SK-N-SH (cell line): ENCODE measurements around the gene ITGAE. TPM values are rescaled to one million over a fixed set of nuclear protein-coding genes. Genes with fewer than 3 reads are reported as not detected.

Experiments used
- CTCF ChIA-PET: fragments of 300-600, 350-600 bp; formaldehyde crosslinking; extraction: SDS; loops from one replicate; lab custom pipeline; 2021; lab: Yijun Ruan, JAX
- POLR2A ChIA-PET: fragments of 350-600 bp; sonication (Branson Sonifier 250); formaldehyde crosslinking; extraction: SDS; loops from one replicate; lab custom pipeline; 2020; ENCODE audit warnings: antibody characterized with exemption, inconsistent platforms; lab: Yijun Ruan, JAX
- DNase-seq: peaks from one replicate; pipeline ENCODE4 v3.0.0; 2012
- H2AFZ ChIP-seq: fragments of 200-600 bp; sonication (generic); 2 replicates; pipeline ENCODE4 v1.8.1; 2016; ENCODE audit warnings: antibody characterized with exemption, mild to moderate bottlenecking, low read depth
- H3F3A ChIP-seq: fragments of 200-600 bp; sonication (generic); replicated peaks from 2 replicates; pipeline ENCODE3; 2016; ENCODE audit warnings: antibody characterized with exemption, mild to moderate bottlenecking; ENCODE audit not compliant: insufficient read depth
- H3K27ac ChIP-seq, 2 experiments: fragments of 200-500 bp in 1 of 2; fragments of 200-600 bp in 1 of 2; sonication (Bioruptor generic) in 1 of 2; sonication (generic), shearing (Covaris generic) in 1 of 2; 2 replicates each; pipeline versions ENCODE4 v1.5.1 to v1.6.1; 2014 to 2016; ENCODE audit warnings: low read depth in 2 of 2, inconsistent platforms in 1 of 2, low read length in 1 of 2, mild to moderate bottlenecking in 1 of 2, mixed read lengths in 1 of 2
- H3K27me3 ChIP-seq: fragments of 200-600 bp; sonication (generic), shearing (Covaris generic); 2 replicates; pipeline ENCODE4 v1.6.1; 2016; ENCODE audit warnings: mixed run types; ENCODE audit not compliant: insufficient read depth
- H3K36me3 ChIP-seq, 2 experiments: fragments of 200-500 bp in 1 of 2; fragments of 200-600 bp in 1 of 2; sonication (Bioruptor generic) in 1 of 2; sonication (generic) in 1 of 2; replicated peaks in 1 of 2; 2 replicates each; pipeline versions ENCODE3 to v1.5.1; 2014 to 2016; ENCODE audit warnings: low read length in 1 of 2, mild to moderate bottlenecking in 1 of 2; ENCODE audit not compliant: insufficient read depth in 2 of 2, control insufficient read depth in 1 of 2
- H3K4me1 ChIP-seq, 2 experiments: fragments of 200-500 bp in 1 of 2; fragments of 200-600 bp in 1 of 2; sonication (Bioruptor generic) in 1 of 2; sonication (generic), shearing (Covaris generic) in 1 of 2; 2 replicates each; pipeline versions ENCODE4 v1.5.1 to v1.6.1; 2014 to 2016; ENCODE audit warnings: low read depth in 1 of 2, low read length in 1 of 2, mixed run types in 1 of 2; ENCODE audit not compliant: insufficient read depth in 2 of 2, control insufficient read depth in 1 of 2
- H3K4me2 ChIP-seq: fragments of 200-600 bp; sonication (generic), shearing (Covaris generic); 2 replicates; pipeline ENCODE4 v1.6.1; 2017; ENCODE audit warnings: mixed run types
- H3K4me3 ChIP-seq, 2 experiments: fragments of 200-500 bp in 1 of 2; fragments of 200-600 bp in 1 of 2; sonication (Bioruptor generic) in 1 of 2; sonication (generic), shearing (Covaris generic) in 1 of 2; 2 replicates each; pipeline versions ENCODE4 v1.5.1 to v1.8.1; 2014 to 2016; ENCODE audit warnings: low read depth in 2 of 2, inconsistent platforms in 1 of 2, low read length in 1 of 2, mild to moderate bottlenecking in 1 of 2, mixed read lengths in 1 of 2, moderate library complexity in 1 of 2
- H3K79me2 ChIP-seq: fragments of 200-600 bp; sonication (generic); 2 replicates; pipeline ENCODE4 v1.8.1; 2017; ENCODE audit warnings: mild to moderate bottlenecking; ENCODE audit not compliant: insufficient read depth
- H3K9ac ChIP-seq: fragments of 200-600 bp; sonication (generic); 2 replicates; pipeline ENCODE4 v1.6.1; 2017; ENCODE audit warnings: mixed run types
- H3K9me2 ChIP-seq: fragments of 200-600 bp; sonication (generic); 2 replicates; pipeline ENCODE4 v1.6.1; 2017; ENCODE audit warnings: mixed run types
- H3K9me3 ChIP-seq: fragments of 200-600 bp; sonication (generic); 2 replicates; pipeline ENCODE4 v1.6.1; 2017; ENCODE audit warnings: mixed run types, mild to moderate bottlenecking, moderate library complexity
- H4K20me1 ChIP-seq: fragments of 200-600 bp; sonication (generic); 2 replicates; pipeline ENCODE4 v1.6.1; 2017; ENCODE audit warnings: mild to moderate bottlenecking, mixed run types; ENCODE audit not compliant: insufficient read depth
- EZH2phosphoT487 ChIP-seq: fragments of 200-600 bp; sonication (generic); IDR thresholded peaks from 2 replicates; pipeline ENCODE4 v1.6.1; 2017; ENCODE audit warnings: low read depth, mixed run types, mild to moderate bottlenecking, antibody characterized with exemption, moderate library complexity, borderline replicate concordance
- FOSL2 ChIP-seq: IDR thresholded peaks from 2 replicates; pipeline ENCODE4 v1.4.0; 2012; ENCODE audit warnings: low read depth, mild to moderate bottlenecking, moderate library complexity, borderline replicate concordance
- FOXM1 ChIP-seq: IDR thresholded peaks from 2 replicates; pipeline ENCODE4 v1.4.0; 2012; ENCODE audit warnings: low read depth, mild to moderate bottlenecking
- JUND ChIP-seq: IDR thresholded peaks from 2 replicates; pipeline ENCODE4 v1.4.0; 2012
- NRF1 ChIP-seq: IDR thresholded peaks from 2 replicates; pipeline ENCODE4 v1.6.1; 2012; ENCODE audit warnings: low read depth, mild to moderate bottlenecking, low read length
- PBX3 ChIP-seq: IDR thresholded peaks from 2 replicates; pipeline ENCODE4; 2012
- RAD21 ChIP-seq: IDR thresholded peaks from 2 replicates; pipeline ENCODE4 v1.6.1; 2012; ENCODE audit warnings: mild to moderate bottlenecking, low read length
- RCOR1 ChIP-seq: fragments of 150-350 bp; IDR thresholded peaks from 2 replicates; pipeline ENCODE4 v1.6.1; 2017; ENCODE audit warnings: antibody characterized with exemption, low read length
- REST ChIP-seq: IDR thresholded peaks from 2 replicates; pipeline ENCODE4 v1.6.1; 2012; ENCODE audit warnings: mild to moderate bottlenecking, low read depth, low read length, moderate library complexity
- RFX5 ChIP-seq: IDR thresholded peaks from 2 replicates; pipeline ENCODE4 v1.6.1; 2012; ENCODE audit warnings: mild to moderate bottlenecking, improper control_type of control experiment, low read length
- TAF1 ChIP-seq: IDR thresholded peaks from 2 replicates; pipeline ENCODE4 v1.6.1; 2012; ENCODE audit warnings: low read depth, mild to moderate bottlenecking, low read length, moderate library complexity, borderline replicate concordance
- TEAD4 ChIP-seq: IDR thresholded peaks from 2 replicates; pipeline ENCODE4 v1.4.0; 2012; ENCODE audit warnings: mild to moderate bottlenecking, borderline replicate concordance; ENCODE audit not compliant: insufficient read depth
- USF1 ChIP-seq: IDR thresholded peaks from 2 replicates; pipeline ENCODE4 v1.4.0; 2012; ENCODE audit warnings: low read depth, borderline replicate concordance
- YY1 ChIP-seq: IDR thresholded peaks from 2 replicates; pipeline ENCODE4 v1.4.0; 2012; ENCODE audit warnings: low read depth, mild to moderate bottlenecking
- WGBS: methylation state at CpG from one replicate; pipeline ENCODE4 v1.1.6; 2017; ENCODE audit warnings: low lambda C conversion rate; 5-methylcytosine and 5-hydroxymethylcytosine counted together
- polyA plus RNA-seq, 3 experiments: library from polyadenylated mRNA; depleted of rRNA; stranded (reverse); fragments of >200 nt; gene quantifications; 2 replicates each; pipeline ENCODE4 v1.2.3, GENCODE V29; 2012
- TF ChIP-seq, protein P1 (sequence below): IDR thresholded peaks from 2 replicates; pipeline ENCODE4 v1.4.0; 2012; ENCODE audit warnings: low read depth, borderline replicate concordance
- TF ChIP-seq, protein P2 (sequence below): IDR thresholded peaks from 2 replicates; pipeline ENCODE4 v1.4.0; 2012; ENCODE audit warnings: low read depth
- TF ChIP-seq, protein P3 (sequence below): fragments of 150-350 bp; IDR thresholded peaks from 2 replicates; pipeline ENCODE4 v1.6.1; 2017; ENCODE audit warnings: antibody characterized with exemption, low read length, low read depth, borderline replicate concordance

ITGAE gene
- polyA plus RNA-seq, 1 of the 3 experiments (the other 2 are of a cell fraction), result 56.7 TPM

DNA sequence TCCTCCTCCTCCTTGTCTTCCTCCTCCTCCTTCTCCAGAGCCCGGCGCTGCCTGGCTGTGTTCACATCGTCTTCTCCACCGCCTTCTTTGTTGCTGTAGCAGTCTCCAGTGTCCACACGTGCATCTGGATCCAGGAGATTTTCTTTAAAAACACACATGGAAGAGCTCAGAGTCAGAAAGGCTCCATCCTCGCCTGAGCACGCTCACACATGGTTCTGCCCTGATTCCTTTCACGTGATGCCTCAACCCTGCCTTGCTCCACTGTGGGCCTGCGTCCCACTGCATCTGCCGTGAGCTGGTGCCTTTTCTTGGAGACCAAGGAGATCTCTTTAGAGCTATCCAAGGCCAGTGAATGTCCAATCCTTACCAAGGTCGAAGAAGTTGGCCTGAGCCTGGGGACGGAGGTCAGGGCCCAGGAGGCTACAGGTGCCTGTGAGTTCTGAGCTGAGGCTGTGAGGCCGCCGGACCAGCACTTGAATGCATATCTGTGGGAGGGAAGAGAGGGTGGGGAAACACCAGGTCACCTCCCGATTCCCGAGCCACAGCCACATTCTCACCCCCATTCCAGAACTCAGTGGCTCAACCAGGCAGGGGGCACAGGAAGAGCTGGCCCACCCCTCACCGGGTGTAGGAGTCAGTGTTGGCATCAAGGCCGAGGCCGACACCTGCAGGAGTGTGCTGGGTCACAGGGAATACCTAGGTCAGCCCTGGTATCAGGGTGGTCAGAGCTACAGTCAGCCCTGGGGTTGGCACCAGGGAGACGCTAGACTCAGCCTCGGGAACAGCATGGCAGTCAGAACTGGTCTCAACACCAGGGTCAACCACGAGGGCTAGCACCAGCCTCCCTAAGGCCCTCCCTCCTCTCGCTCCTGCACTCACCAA lies 39.7 kb downstream of the ITGAE start:
- Histone ChIP-seq H3K4me2 (no peak overlapping the region), H3K36me3 (no peaks in the 10 kb centered on the region), H4K20me1 (no peaks in the 10 kb centered on the region), H3K9me3 (no peaks in the 10 kb centered on the region), H3K9me2 (no peaks in the 10 kb centered on the region), H3K9ac (no peak overlapping the region), H3K27ac (no peak overlapping the region), H2AFZ (no peak overlapping the region), H3K79me2 (no peaks in the 10 kb centered on the region), H3K4me1 (no peaks in the 10 kb centered on the region), H3K27me3 (no peaks in the 10 kb centered on the region), H3F3A (no peaks in the 10 kb centered on the region), H3K4me3 (no peak overlapping the region)
- ChIA-PET POLR2A (interaction anchor here (1.2 kb wide), 1 partner anchor 33 kb away, joined by 3 read pairs; no protein-coding TSS in a partner anchor), CTCF (interaction anchor here (1.0 to 2.4 kb wide), 2 partner anchors 24 to 28 kb away, joined by 3 to 10 read pairs; no protein-coding TSS in a partner anchor)
- WGBS, result 69% methylated on average over 18 of the region's 23 CpGs
- no peak for DNase-seq
- TF ChIP-seq PBX3, result no peak
- no peak for TF ChIP-seq EZH2phosphoT487
- TF ChIP-seq FOSL2, result no peak
- TF ChIP-seq, protein P1, sequence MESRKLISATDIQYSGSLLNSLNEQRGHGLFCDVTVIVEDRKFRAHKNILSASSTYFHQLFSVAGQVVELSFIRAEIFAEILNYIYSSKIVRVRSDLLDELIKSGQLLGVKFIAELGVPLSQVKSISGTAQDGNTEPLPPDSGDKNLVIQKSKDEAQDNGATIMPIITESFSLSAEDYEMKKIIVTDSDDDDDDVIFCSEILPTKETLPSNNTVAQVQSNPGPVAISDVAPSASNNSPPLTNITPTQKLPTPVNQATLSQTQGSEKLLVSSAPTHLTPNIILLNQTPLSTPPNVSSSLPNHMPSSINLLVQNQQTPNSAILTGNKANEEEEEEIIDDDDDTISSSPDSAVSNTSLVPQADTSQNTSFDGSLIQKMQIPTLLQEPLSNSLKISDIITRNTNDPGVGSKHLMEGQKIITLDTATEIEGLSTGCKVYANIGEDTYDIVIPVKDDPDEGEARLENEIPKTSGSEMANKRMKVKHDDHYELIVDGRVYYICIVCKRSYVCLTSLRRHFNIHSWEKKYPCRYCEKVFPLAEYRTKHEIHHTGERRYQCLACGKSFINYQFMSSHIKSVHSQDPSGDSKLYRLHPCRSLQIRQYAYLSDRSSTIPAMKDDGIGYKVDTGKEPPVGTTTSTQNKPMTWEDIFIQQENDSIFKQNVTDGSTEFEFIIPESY, result no peak
- TF ChIP-seq NRF1, result no peak
- no peak for TF ChIP-seq TEAD4
- no peak for TF ChIP-seq REST
- TF ChIP-seq JUND, result no peak
- no peak for TF ChIP-seq USF1
- no peak for TF ChIP-seq YY1
- no peak for TF ChIP-seq RCOR1
- TF ChIP-seq, protein P2, sequence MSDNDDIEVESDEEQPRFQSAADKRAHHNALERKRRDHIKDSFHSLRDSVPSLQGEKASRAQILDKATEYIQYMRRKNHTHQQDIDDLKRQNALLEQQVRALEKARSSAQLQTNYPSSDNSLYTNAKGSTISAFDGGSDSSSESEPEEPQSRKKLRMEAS, result no peak
- TF ChIP-seq, protein P3, sequence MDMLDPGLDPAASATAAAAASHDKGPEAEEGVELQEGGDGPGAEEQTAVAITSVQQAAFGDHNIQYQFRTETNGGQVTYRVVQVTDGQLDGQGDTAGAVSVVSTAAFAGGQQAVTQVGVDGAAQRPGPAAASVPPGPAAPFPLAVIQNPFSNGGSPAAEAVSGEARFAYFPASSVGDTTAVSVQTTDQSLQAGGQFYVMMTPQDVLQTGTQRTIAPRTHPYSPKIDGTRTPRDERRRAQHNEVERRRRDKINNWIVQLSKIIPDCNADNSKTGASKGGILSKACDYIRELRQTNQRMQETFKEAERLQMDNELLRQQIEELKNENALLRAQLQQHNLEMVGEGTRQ, result no peak
- no peak for TF ChIP-seq RAD21
- no peak for TF ChIP-seq TAF1
- TF ChIP-seq FOXM1, result no peak
- TF ChIP-seq RFX5, result no peak
